ENCODE data around the gene CADM2.

The CADM2 gene

DNA sequence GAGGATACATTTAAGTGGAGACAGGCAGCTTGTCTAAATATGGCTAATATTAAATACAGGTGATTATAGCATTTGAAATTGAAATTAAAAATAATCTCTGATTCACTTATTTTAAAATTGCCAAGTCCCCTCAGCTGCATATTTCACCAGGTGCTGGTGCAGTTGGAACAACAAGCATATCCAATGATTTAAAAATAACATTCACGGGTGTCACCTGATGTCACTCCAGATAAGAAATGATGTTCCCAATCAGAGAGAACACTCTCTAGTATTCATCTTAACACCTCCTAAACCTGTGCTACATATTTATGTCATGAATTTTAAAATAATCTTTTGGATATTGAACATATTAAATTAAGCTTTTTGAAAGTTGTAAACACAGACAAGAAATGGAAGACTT is 249.9 kb downstream of the CADM2 start:
- no peak for DNase-seq

DNA sequence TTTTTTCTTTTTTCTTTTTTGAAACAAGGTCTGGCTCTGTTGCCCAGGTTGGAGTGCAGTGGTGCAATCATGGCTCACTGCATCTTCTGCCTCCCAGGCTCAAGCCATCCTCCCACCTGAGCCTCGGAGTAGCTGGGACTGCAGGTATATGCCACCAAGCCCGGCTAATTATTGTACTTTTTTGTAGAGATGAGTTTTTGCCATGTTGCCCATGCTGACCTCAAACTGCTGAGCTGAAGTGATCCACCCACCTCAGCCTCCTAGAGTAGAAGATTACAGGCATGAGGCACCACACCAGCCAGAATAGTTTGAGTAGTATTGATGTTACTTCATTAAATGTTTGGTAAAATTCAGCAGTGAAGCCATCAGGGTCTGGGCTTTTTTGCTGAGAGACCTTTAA is 251.8 kb downstream of the CADM2 start:
- no peak for DNase-seq

DNA sequence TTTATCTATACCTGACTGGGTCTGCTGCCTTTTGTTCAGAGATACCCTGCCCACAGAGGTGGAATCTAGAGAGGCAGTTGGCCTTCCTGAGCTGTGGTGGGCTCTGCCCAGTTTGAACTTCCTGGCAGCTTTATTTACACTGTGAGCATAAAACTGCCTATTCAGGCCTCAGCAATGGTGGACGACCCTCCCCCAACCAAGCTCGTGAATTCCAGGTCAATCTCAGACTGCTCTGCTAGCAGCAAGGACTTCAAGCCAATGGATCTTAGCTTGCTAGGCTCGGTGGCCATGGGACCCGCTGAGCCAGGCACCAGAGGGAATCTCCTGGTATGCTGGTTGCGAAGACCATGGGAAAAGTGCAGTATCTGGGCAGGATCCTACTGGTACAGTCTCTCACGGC is 270.2 kb downstream of the CADM2 start:
- no peak for DNase-seq

DNA sequence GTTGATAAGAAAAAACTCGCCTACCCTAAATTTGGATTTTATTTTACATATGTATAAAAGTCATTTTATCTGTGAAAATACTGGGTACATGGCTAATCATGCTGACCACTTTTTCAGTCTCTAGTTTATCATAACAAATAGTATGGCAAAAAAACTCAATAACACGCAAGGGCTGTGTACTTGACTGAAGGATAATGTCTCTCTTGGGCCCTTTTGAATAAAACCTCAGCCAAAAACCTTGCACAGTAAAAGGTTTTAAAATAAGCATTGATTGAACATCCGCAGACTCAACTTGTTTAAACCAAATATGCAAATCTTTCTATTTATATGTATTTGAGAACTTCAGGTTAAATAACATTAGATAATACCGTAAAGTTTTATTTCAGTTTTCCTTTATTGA is 285.3 kb downstream of the CADM2 start:
- no peak for DNase-seq

DNA sequence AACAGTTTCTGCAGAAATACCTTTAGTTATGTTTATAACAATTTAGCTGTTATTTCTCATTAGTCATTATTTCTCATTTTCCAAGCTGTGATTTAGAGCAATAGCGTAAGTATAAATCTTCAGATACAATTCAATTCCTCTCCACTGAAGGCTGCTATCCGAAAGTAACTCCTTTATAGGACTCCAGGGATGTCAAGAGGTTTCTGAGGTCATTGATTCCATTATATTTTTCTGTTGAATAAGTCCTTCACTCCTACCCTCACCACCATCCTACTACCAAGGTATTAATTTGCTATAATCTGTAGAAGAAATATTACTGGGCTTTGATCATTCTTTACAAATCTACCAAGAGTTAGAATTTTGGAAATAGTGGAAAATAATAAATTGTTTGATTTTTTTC is 285.7 kb downstream of the CADM2 start:
- no peak for DNase-seq

DNA sequence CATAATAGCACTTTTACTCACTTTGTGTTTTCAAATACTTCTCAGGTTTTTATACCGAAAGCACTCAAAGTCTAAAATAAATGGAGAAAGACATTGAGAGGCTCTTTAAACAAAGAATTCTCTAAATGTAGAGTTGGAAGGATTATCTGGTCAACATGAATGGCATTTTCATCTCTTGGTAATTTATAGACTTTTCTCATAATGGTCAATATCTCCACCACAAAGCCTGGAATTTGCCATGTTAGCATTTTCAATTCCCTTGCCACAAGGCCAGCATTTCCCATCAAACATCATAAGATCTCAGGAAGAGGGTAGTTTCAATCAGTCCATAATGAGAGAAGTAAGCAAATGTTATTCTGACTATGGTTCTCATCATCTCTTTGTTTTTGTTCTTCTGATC is 293.0 kb downstream of the CADM2 start:
- no peak for DNase-seq

DNA sequence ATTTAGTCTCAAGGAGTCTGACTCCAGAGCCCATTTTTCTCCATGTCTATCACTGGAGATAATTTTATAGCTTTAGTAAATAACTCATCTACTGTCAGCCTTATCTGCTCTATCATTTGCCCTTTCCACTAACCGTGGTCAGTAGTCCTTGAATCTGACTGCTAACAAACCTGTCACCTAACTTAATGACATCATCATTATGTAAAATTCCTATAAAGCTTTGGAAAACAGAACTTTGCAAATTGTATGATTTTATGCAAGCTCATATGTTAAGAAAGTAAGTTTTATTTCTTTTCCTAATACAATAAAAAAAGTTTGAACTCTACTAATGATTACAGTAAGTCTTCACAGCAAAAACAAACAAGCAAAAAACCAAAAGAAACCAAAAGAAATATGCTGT is 293.9 kb downstream of the CADM2 start:
- no peak for DNase-seq

DNA sequence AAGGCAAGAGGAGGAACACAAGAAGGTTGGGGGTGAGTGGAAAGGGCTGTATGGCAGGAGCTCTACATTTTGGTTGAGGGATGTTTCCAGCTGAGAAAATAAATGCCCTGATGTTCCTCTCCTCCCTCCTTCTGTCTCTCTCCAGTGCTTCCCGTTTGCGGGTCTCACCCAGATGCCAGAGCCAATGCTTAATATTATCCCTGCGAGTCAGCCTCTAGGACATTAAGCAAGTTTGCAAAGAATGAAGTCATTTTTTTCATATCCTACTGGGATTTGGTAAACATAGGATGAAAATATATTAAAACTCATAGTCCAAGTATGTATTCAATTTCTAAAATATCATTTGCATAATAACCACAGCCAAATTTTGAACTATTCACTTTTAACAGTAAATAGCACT is 295.9 kb downstream of the CADM2 start:
- DNase-seq, result no peak

DNA sequence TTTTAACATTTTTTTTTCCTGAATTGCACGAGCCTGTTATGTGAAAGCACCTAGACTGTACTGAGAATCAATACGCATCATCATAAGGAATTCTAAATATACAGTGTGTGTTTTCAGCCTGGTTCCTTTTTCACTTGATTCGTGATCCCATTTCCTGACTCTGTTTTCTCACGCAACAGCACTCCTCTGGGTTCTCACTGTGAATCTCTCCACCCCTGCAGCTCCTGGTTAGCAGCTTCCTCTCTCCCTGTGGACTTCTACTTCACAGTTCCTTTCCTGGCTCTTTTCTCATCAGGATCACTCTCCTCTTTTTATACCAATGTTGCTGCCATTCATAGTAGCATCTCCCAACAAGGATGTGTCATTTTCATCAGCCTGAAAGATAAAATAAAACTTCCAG is 297.2 kb downstream of the CADM2 start:
- no peak for DNase-seq

DNA sequence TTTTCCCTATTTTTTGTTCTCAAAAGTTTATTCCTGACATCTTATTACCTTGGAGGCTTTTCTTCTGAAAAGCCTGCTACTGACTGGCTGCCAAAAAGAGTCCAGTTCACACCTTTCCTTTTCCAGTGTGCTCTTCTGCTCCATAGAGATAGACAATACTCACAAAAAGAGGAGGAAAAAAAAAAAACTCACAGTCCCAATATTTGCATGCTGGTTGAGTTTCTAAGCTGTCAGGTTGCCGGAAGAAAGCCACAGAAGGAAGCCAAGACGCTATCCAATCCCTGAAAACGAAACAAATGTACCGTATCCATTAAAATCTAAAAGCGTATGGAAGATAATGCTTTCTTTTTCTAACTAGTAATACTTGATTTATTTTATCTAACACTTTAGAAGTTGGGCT is 299.5 kb downstream of the CADM2 start:
- DNase-seq, result no peak

DNA sequence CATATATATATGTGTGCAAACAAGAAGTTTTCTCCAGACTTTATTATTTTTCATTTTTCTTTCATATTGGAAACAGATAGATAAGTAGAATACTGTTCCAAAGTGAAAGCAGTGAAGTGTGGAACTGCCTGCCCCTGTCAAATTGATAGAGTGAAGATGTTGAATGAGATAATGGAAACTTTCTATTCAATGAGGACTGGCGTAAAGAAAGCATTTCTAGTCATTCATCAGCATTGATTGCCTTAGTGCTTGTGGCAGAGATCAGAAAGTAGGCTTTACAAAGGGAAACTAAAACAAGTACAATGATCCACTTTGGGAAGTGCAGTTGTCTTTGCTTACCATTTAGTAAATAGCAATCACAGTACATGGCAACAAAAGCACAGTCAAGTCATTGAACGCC is 300.0 kb downstream of the CADM2 start:
- DNase-seq, result no peak

DNA sequence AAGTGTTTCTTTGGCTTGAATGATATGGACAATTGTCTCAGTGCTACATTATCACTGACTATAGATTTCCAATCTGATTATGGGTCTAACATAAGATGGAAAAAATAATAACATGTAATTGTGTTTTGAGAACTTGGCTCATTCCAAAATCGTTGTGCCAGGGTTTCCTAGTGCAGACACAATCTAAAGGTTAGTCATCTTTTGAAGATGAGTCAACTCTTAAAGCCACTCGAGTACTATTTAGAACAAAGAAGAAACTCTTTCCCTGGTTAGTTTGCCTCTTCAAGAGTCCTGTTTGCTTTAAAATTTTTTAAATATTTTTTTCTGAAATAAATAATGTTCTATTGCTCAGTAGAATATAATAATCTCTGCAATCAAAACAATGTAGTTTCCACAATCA is 301.0 kb downstream of the CADM2 start:
- no peak for DNase-seq

DNA sequence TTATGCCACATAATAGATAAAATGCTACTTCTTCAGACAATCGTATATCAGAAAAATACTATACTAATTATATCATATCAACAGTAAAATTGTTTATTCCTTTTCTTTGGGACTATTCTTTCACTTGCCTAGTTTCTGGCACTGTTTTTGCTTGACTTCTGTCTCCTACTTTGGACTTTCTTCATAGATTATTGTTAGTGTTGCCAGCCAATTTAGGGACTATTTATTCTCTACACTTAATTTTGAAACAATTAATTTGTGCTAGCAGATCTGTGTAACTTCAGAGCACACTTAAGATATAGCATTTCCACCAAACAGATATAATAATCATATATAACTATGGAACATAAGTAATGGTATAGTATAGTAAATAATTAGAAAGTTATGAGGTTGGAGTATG is 305.6 kb downstream of the CADM2 start:
- no peak for DNase-seq

DNA sequence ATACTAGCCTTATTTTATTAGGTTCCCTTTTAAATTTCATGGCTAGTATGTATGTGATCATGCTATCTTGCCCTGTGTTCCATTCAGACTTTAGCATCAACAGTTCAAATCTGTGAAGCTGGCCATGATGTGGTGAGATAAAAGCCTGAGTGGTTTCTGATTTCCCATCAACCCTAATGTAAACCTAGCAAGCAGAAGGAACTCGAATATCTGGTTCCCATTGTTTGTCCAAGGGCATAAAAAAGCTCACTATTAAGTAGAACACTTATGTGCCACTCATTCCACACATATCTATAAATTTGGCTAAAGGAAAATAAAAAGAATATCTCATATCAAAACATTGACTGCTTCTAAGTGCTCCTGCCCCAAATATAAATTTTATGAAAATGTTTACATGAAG is 311.7 kb downstream of the CADM2 start:
- DNase-seq, result no peak

DNA sequence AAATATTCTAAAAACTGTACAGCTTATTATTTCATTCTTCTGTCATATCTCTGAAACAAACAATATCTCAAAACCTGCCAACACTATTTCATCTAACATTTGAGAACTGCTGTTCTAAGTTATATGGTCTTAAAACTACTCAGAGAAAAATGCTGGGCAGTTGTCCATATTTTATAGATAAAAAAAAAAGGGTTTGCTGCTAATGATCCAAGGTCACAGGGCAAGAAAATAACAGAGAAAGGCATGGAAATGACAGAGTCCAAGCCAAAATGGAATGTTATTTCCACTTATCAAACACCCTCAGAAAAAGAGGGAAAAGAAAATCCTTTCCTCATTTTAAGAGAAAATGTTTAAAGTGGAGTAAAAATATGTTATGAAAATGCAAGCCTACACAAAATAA is 313.1 kb downstream of the CADM2 start:
- DNase-seq, result no peak

DNA sequence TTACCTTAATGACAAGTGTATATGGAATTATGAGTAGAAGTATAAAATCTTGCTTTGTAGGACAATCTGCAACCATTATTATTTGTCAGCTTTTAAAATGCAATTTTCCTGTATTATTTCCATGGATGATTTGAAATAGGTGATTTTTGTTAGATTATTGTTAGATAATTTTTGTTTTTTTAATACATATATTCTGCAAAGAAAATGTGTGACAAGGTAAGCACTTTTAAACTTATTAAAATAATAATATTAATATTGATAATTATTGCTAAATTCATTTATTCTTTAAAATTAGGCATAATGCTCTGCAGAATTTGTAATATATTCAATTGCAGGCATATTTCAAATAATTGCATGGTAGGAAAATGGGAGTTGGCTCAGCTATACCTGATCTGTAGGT is 329.5 kb downstream of the CADM2 start:
- DNase-seq, result no peak

DNA sequence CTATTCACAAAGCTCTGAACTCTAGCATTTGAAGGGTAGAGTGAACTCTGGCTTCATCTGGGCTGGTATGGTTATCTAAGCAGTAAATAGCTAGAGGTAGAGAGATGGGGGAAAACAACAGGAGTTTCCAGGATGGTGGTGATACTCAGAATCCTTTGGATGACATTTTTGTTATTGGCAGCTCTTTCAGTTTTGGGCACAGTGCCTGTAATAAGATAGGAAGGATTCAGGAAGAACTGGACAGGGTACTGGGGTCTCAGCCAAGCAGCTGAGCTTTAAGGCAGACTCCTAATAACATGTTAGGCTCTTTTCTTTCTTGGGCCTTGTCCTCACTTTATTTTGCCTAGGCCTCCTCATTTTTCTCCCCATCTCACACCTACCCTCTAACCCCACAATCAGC is 338.5 kb downstream of the CADM2 start:
- DNase-seq, result no peak

DNA sequence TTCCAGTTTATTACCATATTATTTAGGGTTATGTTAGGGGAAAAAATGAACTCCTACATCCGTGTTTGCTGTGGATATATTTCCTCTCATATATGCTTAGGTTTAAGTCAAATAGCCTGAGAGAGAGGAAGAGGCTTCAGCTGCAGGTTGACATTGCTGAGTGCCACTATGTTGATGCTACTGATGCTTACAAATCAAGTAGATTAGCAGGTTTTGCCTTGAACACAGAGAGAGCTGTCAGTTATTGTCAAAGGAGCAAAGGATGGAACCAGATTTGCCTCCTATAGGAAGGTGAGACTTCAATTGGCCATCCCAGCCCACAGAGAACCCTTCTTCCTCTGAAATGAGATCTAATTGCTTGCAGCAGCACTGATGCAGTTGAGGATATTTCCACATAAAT is 339.2 kb downstream of the CADM2 start:
- DNase-seq, result no peak

DNA sequence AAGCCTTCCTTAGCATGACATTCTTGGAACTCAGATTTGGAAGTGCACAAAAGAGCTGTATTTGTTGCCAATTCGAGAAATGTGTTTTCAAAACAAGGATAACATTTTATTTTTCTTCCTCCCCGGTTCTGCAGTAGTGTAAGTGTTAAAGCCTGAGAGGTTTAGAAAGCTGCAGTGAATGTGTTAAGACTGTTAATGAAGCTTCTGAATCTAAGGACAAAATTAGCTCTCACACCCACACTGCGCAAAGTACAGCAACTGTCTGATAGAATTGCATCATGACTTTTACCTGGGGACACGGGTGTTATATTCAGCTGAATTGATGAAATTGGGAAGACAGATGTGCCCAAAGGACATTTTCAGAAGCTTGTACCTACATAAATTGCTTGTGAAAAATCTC is 344.4 kb downstream of the CADM2 start:
- no peak for DNase-seq

DNA sequence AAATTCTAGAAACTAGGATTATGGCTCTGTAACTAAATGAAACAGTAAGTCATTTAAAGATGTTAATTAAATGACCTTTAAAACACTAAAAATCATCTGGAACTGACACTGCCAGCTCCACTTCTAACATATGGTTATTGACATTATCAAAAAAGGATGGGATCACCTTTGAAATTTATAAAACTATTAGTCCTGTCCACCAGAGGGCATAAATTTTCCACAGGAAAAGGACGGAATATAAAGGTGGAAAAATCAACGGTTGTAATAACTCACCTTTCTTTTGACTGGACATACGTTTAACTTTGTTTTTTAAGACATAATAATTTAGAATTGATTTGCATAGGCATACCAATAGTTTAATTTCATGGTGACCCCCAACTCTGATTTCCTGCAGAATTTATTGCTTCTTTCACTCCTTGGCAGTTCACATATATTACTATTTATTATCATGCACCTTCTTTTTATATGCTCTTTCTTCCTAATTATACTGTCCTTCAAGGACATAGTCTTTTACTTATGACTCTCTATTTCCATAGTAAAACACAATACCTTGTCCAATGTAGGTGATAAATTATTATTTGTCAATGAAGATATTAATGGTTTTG is 345.7 kb downstream of the CADM2 start:
- DNase-seq, result no peak

DNA sequence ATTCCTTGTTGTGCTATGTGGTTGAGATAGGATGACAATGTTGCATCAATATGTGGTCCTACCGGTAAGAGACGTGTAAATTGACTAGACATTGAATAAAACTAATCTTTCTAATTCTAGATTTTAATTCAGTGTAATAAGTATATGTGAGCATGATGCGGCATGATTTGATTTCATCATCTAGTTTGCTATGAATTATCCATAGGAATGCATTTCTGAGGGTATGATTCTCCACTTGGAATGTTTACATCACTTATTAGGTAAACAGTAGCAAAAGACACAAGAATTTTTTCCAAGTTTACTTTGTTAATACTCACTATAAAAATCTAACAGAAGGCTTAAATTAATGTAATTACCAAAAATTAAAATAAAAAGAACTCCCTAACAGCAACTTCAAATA is 353.5 kb downstream of the CADM2 start:
- no peak for DNase-seq

DNA sequence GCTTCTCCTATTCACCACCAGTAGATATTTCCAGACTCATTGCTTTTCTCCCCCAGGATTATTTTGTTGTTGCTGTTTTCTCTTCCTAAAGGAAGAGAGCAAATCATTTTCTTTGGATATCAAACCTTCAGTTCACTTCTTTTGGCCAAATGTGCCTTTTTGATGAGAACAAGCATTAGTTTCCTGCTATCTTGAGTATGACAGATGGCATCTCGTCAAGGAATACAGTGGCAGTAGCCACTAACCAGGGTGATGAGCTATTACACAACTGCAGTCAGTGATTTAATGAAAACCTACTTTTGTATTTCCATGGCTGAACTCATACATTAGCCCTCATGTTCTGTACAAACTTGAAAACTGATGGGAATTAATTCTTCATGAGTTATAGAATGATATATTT is 354.6 kb downstream of the CADM2 start:
- DNase-seq, result no peak

DNA sequence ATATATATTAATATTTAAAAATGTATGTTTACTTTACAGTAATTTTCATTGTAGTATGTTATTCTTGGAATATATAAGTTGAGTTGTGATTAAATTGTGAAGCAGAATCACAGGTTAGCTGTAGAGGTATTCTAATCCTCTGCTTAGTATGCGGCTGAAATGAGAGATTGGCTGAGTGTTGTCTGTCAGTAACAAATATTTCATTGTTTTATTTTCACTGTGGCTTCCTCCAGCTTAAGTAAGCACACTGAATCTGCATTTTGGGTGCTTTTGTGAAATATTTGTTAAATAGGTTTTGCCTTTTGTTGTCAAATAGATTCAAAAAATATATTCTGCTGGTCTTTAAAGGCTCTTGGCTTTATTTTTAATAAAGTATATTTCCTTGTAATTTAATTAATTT is 357.5 kb downstream of the CADM2 start:
- DNase-seq, result no peak

DNA sequence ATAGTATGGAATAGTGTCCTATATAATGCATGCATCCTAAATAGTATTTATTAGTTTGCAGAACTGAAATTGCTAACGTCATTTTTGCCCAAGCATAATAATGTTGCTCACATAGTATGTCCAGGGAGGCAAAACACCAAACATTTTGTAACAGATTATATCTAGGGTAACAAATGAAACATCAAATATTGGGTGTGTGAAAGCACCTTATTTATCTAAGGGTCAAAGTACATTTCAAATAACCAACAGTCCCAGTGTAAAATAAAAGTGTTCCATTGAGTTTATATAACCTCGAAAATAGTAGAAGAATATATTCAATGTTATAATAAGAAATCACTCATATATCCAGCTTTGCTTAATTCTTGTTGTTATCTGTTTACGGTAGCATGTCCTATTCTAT is 363.1 kb downstream of the CADM2 start:
- no peak for DNase-seq

DNA sequence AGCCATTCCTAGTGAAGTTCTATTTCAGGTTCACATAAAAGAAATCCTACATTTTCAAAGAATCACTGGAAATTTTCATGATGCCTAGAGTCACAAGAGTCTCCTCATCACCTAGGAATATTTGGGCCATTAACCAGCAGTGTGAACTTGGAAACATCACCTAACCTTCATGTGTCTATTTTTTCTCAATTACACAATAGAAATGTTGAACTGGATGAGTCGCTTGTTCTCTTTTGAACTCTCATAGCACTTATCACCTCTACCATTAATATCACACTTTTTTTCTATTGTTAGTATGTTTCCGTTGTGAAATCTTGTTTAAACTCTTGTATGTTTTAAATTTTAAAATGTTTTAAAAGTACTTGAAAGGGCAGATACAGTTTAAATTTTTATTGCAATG is 371.3 kb downstream of the CADM2 start:
- no peak for DNase-seq

DNA sequence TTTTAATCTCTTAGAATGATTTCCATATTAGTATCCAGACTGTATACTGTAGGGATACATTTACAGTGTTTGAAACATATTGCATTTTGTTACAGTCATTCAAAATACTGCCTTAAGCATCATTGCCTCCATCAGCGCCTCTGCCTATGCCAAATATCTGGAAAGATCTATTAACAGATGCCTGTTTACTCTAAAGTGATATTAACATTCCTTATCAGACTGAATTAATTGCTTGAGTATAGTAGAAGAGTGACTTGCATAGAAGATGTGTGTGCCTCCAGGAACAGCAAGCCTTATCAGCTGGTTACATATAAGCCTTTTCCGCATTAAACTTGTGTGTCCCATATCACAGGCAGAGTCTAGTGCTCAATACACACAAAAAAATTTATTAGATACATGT is 379.1 kb downstream of the CADM2 start:
- DNase-seq, result no peak
